ENCODE data around the gene COL20A1.

Gene COL20A1

DNA sequence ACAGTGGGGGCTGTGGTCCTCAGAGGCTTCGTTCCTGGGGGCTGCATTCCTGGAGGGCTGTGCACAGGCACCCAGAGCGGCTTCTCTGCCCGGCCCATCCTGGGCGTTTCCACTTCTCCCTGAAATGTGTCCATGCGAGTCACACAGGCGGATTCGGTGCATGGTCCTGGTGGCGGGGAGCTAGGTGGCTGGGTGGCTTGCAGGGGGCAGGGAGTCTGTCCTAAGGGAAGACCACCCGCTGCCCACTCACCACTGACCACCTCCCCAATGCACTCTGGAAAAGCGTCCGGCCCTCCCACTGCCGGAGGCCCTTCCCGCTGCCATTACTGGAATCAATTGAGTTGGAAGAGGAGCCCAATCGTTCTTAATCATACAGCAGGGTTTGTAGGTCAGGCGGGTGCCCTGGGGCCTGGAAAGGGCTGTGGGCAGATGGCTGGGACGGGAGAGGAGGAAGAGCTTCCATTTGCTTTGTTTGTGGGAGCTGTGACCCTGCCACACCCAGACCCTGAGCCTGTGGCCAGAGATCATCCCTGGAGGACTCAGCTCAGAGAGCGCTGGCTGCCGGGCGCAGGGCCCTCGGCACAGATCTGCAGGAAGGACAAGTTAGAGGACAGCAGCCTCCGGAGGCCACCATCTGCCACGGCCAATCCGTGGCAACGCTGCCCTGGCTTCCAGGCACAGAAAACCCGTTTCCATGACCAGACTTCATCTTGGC is 61.8 kb downstream of the COL20A1 start:
- DNase-seq, result no peak

DNA sequence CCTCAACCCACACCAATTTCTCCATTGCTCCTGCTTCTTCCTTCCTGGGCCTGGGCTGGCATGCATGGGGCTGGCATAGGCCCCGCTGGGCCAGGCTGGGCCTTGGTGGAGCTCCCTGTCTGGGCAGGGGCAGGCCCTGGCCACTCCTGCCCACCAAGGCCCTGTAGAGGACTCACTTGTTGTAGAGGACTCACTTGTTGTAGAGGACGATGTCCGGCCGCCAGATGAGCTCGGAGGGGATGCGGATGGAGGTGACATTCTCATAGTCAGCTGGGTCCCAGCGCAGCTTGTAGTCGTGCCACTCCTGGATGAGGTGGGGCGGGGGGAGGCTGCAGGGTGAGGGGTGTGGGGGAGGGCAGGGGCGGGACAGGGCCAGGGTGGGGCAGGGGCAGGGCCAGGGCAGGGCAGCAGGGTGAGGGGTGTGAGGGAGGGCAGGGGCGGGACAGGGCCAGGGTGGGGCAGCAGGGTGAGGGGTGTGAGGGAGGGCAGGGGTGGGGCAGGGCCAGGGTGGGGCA is 62.9 kb downstream of the COL20A1 start:
- no peak for DNase-seq

DNA sequence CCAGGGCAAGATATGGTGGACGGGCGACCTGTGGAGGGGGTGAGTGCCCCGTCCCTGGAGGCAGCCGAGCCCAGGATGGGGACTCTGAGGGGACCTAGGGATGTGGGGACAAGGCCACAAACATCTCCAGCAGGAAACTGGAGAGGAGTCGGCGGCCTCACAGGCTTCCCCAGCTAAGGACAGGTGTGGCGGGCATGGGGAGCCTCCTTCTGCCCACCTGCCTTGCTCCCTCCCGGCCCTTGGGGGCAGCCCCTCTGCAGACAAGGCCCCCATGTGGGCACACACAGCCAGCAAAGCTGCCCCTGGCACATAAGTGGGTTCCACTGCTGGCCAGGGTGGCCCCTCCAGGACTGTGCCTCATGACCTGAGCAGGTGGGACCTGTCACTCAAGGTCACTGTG is 63.5 kb downstream of the COL20A1 start:
- DNase-seq, result no peak

DNA sequence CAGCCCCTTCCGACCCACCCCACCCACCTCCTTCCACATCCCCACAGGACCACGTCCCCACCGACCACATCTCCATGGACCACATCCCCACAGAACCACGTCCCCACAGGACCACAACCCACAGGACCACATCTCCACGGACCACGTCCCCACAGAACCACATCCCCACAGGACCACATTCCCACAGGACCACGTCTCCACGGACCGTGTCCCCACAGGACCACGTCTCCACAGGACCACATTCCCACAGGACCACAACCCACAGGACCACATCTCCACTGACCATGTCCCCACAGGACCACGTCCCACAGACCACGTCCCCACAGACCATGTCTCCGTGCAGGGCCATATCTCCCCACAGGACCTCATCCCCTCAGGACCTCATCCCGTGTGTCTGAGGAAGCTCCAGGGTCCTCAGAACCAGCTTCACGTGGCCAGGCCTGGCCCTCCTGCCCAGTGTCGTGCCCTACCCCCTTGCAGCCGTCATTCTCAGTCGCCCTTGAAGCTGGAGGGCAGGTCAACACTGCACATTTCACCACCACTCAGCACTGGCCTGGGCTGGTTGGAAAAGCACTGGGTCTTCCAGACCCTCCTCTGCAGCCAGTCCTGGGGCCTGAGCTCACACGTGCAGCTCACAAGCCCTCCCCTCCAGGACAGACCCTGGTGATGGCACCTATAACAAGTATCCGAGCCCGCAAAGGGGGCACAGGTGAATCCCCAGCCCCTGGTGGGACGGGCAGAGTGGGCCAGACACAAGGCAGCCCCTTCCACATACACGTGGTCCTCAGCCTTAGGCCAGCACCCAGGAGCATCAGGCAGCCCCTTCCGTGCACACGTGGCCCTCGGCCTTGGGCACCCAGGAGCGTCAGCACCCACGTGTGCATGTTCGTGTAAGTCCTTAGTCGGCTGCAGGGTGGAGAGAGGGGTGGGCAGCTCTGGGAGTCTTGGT is 64.2 kb downstream of the COL20A1 start:
- DNase-seq, result no peak

DNA sequence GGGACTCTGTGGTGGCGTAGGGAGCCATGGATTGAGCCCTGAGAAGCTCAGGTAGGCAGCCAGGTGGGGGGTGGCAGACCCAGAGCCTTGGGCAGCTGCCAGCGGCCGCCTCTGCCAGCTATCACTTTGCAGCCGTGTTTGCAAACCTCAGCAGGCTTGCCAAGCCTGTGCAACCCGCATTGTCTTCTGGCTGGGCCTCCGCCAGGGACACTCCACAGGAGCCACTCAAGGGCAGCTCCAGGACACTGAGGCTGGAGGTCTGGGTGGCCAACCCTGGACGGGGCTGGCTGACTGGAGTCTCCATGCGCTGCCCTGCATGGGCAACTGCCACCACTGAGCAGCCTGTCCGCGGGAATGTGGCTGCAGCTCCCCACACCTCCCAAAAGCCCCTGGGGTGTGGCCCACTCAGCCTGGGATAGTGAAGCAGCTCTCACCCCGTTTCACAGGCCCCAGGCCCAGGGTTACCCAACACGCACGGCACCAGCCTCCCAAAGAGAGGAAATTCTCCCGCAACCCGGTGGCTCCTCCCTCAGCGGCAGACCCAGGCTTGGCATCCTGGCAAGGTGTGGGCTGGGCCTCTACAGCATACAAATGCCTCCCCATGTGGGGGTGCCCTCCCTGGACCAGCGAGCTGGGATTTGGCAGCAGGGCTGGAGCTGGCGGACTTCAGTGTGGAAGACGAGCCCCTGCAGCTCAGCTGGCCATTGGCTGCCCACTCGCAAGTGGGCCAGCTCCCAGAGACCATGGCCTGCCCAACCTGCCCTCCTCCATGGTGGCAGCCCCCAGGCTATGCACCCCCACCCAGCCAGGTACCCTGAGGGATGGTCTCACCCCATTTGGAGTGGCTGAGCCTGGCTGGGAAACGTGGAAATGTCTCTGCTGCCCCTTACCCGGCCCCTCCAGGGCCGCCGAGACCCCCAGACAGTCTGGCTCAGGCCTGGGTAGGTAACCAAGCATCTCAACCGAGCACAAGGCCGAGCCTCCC is 65.2 kb downstream of the COL20A1 start:
- no peak for DNase-seq

DNA sequence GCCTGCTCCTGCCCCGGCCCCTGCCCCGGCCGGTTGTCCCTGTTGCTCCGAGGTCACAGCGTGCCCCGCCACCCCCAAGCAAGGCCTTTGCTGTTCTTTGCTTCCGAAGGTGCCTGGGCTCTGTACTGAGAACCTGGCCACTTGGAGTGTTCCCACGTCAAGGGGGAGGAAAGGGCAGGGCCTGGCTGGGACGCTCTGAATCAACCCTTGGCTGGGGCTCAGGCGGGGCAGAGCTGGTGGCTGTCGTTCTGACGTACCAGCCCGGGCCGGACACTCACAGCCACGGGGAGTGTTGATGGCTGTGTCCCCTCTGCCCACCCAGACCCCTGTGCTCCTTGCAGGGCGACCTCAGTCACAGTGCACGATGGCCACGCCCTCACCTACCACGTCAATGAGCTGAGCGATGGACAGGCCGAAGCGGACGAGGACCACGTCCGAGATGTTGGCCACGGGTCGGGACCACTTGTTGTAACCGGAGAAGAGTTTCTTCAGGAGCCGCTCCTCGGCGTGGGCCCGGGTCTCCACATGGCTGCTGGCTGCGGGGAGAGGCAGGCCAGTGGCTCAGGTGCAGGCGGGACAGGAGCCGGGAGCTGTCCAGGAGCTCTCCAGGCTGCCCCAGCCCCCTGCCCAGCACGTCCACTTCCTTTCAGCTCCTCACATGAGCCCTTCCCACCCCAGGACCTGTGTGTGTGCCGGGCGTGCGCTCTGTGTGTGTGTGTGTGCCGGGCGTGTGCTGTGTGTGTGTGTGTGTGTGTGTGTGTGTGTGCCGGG is 66.4 kb downstream of the COL20A1 start:
- no peak for DNase-seq

DNA sequence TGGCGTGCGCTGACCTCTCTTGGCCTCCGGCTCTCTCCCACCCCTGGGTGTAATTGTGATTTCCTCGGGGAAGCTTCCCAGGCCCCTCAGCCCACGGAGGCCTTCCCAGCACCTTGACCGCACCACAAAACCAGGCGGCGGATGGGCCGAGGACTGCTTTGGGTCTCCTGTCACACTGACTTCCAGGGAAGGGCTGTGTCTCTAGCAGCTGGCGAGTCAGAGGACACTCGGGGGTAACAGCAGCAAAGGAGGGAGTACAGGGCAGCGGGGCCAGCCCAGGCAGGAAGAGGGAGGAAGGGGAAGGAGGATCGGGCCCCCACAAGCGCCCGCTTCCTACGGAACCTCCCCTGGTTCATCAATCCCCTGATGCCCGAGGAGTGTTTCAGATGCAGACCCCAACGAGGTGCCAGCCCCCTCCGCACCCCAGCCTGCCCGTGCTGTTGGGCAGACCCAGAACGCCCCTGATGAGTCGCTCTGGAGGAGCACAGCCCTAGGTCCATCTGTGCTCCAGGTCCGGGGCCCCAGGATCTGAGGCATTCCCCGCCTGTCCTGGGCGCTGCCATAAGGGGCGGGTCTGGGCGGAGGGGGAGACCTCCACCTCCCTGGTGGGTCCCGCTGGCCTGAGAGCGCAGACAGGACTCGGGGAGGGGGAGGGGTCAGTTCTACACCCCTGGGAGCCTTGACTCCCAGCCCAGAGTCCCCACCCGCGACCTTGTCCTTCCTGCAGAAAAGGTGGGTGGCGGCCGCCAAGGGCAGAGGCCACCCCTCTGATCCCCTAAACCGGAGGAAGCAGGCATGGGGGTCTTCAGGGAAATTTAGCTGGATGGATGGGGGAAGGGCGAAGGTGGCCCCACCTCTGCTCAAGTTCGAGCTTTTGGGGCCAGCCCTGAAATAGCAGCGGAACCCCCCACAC is 67.2 kb downstream of the COL20A1 start:
- no peak for DNase-seq

DNA sequence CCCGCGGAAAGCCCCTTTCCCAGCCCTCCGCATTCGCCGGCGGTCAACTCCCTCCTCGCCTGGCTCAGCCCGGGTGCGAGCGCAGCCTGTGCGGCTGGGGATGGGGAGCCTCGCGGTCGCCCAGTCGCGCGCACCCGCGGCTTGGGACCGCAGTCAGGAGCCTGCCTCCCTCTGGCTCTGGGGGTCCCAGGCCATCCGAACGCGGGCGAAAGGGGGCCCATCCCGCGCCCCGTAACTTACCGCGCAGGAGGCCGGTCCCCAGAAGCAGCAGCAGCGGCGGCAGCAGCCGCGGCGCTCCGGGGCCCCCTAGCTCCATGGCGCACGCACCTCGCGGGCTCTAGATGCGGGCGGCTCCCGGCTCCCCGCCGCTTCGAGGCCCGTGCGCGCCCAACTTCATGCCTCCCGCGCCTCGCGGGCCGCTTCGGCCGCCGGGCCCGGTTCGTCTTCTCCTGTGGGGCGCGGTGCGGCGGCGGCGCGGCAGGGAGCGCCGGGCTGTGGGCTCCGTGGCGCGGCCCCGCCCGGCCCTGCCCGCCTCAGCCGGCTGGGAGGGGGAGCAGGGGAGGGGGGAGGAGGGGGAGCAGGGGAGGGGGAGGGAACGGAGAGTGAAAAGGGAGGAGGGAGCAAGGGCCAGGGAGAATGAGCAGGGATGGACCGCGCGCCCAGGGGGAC is 68.0 kb downstream of the COL20A1 start, which contains the start of gene CHRNA4:
CHRNA4 (minus strand) TSS at position 500 of the 669 bp plus-strand sequence; CDS start at position 316, 184 bp downstream.
- DNase-seq, result no peak

DNA sequence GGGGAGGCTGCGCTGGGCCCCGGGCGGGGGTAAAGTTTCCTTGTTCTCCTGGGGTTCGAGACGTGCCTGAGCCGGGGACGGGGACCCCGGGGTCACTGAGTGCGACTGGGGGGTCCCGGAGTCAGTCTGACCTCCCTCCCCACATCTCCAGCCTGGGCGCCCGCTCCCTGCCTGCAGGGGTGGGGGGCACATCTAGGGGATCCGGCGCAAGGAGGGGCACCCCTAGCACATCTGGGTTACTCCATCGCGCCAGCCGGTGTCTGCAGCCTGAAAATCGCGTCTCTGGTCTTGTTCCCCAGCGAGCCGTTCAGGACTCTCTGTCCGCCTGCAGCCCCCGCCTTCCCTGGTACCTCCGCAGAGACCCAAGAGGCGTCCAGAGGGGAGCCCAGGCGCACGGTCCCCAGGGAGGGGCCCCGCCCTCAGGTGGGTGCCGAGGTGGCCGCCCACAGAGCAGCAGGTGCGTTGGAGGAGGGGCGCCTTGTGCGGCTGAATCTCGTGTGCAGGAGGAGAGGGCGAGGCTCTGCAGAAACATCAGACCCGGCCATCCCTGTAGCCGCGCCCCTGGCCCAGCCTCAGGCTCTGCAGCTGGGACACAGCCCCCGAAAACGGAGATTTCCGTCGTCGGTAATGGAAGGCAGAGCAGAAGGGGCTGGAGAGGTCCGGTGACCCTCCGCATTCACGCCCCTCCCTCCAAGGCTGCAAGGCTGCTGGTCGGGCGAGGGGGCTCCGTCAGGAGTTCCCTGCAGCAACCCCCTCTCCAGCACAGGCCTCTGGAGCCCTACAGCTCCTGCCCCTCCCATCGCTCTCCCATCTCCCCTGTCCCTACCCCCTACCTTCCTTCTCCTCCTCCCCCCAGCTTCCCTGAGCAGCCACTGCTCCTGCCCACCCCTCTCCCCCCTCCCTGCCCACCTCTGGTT is 68.8 kb downstream of the COL20A1 start:
- no peak for DNase-seq

DNA sequence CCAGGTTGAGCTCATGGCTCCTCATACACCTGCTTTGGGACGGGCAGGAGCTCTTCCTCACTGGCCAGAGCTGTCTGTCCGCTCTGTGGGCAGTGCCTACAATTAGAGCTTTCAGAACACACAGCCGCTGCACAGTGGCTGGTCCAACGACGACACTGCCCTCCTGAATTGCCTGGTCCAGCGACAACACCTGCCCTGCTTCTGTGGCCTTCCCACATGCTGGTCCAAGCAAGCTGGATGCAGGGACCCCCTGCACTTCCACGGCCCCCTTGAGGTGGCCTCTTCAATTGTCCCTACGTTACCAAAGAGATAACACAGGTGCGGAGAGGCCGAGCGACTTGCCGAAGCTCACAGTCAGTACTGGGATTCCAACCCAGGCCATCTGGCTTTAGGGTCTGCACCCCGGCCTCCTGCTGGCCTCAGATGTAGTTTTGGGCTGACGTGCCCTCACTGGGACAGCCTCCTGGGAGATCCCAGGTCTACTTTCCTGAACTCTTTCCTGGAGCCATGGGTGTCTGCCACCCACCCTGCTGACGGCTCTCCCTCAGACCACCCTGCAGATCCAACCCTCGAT is 69.5 kb downstream of the COL20A1 start:
- no peak for DNase-seq

DNA sequence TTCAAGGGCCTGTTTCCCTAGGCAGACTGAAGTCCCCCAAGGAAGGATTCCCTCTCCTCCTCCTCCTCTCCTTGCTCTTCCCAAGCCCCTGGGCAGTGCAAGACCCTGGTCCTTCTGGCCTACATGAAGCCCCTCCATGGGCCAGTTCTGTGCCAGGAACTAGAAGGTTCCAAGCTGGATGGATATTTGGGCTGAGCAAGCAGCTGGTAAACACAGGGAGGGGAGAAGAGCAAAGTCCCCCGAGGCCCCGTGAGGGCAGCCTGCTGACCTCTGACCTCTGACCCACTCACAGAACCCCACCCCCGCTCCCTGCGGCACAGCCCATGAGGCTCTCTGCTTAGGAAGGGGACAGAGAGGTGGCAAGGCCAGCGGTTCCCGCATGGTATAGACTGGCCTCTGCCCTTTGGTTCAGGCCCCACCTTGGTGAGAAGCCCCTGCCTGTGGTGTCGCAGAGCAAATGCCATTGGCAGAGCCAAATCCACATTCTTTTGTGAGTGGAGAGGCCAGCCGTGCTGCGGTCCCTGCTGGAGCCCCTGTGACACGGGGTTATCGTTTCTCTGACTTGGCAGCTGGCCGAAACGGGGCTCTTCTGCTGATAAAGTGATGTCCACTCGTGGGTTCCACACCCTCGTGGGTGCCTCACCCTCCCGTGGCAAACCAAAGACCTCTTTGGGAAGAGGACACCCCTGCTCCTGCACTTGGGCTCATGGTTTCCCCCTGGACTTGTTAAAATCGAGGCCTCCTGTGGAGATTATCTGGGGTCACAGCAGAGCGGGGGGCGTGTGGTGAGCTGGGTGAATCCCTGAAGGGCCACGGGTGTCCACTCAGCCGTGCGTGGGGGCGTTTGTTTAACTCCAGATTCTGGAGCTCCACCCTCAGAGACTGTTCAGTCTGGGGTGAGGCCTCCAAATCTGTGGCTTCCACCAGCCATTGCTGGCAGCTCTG is 70.3 kb downstream of the COL20A1 start:
- DNase-seq, result no peak

DNA sequence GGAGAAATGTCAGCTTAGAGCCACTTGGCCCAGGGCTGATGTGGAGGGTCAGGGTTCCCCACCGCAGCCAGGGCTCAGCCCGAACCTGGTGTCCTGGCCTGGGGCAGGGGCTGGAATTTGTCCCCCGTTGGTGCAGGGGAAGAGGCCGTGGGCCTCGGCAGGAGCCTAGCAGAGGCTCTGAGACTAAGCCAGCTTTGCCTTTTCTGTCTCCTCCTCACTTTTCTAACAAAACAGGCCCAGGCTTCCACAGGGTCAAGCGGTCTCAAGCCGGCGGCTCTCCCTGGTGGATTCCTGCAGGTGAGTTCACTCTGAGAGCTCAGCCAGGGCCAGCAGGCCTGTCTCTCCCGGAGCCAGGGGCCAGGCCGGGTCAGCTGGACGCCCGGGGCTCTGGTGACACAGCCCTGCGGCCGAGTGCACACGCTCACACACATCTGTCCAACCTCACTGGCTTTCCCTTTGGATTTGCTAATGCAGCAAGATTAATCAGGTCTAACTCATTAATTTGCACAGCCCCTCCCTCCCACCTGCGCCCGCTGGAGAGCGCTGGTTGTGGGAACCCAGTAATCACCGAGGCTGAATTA is 71.1 kb downstream of the COL20A1 start:
- peak; percentile 16 for DNase-seq

DNA sequence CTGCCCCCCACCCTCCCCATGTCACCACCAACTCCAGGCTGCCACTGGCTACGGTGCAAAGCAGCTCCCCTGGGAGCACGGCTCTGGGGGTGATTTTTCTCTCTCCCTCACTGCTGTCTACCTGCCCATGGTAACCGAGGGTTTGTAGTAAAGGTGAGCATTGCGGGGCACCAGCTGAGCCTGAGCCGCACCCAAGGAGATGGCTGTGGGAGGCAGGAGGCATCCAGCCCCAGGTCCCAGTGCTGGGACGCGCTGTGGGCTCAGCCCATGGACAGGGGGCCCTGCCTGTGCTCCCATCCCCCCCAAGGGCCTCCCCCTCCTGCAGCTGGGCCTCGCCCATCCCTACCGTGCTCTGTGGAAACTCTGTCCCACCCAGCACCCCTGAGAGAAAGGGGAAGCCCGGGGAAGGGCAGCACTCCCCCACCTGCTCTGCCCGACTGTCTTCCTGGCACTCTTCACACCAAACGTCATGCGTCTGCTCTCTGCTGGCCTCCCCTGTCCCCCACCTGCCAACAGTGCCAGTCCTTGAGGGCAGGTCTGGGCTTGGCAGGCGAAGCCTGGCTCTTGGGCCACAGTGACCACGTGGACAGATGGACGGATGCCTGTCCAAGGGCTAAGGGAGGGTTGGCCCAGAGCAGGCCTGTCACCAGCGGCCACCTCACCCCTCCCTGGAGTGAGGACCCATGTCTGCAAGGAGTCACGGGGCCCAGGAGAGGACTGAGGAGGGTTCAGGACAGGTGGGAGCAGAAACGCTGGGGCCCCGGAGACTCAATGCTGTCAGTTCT is 72.0 kb downstream of the COL20A1 start:
- no peak for DNase-seq

DNA sequence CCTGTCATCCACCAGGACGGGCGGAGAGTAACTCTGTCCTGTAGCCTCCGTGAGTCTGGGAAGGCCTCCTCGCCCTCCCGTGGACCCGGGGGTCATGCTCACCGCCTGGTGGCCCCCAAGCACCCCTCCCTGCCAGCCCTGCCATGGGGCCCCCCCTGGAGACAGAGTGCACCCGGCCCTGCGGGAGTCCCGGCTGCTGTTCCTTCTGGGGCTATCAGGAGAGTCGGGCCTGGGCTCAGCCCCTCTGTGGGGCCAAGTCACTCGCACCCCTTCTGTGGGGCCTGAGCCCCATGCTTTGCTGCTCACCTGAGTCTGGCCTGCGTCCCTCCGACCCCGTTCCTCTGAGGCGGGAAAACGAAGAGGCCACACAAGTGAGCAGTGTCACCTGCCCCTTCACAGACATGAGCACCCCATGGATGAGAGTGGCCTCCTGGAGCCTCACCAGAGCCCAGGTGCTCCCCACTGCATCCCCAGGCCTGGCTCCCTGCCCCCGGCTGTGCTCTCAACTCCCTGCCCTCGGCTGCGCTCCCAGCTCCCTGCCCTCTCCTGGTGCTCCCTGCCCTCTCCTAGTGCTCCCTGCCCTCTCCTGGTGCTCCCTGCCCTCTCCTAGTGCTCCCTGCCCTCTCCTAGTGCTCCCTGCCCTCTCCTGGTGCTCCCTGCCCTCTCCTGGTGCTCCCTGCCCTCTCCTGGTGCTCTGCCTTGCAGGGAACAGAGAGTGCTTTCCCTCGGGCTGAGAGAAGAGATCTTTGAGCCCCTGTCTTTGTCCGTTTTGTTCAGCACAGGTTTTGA is 72.8 kb downstream of the COL20A1 start:
- DNase-seq, result no peak

Data from NCI-H524 treated with DMSO at 0.1 percent for 48 hours (cell line).